ENCODE results near the gene POMGNT1. TPM values are rescaled to one million over a fixed set of nuclear protein-coding genes. Genes with fewer than 3 reads are reported as not detected.

POMGNT1 gene
- total RNA-seq, 1 donor from 2014 or later = 59.3 TPM

GRCh38 chr1:46160212-46160611, 38.0 kb downstream of the POMGNT1 start:
- H3K4me3 ChIP-seq = no peak overlapping the region
- H3K27ac ChIP-seq = no peak overlapping the region
- no peaks in the 10 kb centered on the region for H3K4me1 ChIP-seq
- H3K27me3 ChIP-seq (ENCODE audit: low read depth) = no peaks in the 10 kb centered on the region
- no peak for DNase-seq
- no peak for TF ChIP-seq CTCF (IDR thresholded peaks at IDR 0.05)
- no peaks in the 10 kb centered on the region for H3K36me3 ChIP-seq
- intact Hi-C loops (cut with DNase I) = no loop called here
- H3K9me3 ChIP-seq = no peaks in the 10 kb centered on the region
- no peak for ATAC-seq

GRCh38 chr1:46159516-46159915, 38.7 kb downstream of the POMGNT1 start:
- no peaks in the 10 kb centered on the region for H3K9me3 ChIP-seq
- no peak overlapping the region for H3K4me3 ChIP-seq
- no peak overlapping the region for H3K27ac ChIP-seq
- intact Hi-C loops (cut with DNase I) = no loop called here
- ATAC-seq = no peak
- no peaks in the 10 kb centered on the region for H3K27me3 ChIP-seq (ENCODE audit: low read depth)
- no peaks in the 10 kb centered on the region for H3K4me1 ChIP-seq
- H3K36me3 ChIP-seq = no peaks in the 10 kb centered on the region
- no peak for DNase-seq
- TF ChIP-seq CTCF (IDR thresholded peaks at IDR 0.05) = no peak

DNA sequence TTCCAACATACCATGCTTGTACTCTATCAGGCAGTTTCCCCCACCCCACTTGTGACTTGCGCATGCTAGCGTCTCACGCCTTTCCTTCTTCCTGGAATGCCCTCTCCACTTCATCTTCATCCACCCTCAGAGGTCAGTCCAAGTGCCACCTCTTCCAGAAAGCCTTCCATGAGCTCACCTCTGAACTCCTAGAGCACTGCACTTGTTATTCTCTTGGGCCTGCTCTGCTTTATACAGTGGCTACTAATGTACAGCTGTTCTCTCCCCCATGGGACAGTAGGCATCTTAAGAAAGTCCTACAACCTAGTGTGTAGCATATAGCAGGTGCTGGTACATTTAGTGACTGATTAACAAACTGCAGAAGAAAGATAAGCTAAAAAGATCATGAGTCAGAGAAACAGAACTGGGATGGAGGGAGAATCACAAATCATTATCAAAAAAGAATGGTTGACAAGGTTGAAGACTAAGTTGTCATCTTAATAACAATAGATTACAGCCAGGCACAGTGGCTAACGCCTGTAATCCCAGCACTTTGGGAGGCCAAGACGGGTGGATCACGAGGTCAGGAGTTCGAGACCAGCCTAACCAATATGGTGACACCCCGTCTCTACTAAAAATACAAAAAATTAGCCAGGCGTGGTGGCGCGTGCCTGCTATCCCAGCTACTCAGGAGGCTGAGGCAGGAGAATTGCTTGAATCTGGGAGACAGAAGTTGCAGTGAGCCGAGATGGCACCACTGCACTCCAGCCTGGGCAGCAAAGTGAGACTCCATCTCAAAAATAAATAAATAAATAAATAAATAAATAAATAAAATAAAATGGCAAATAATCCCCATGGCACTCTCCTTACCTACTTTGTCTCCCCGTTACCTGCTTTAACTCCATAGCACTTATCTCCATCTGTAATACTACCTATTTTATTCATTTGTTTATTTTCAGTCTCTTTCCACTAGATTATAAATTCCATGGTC, 39.6 kb downstream of the POMGNT1 start:
- H3K4me3 ChIP-seq = no peak overlapping the region
- DNase-seq = no peak
- intact Hi-C loops (cut with DNase I) = no loop called here
- H3K36me3 ChIP-seq = no peaks in the 10 kb centered on the region
- no peaks in the 10 kb centered on the region for H3K4me1 ChIP-seq
- TF ChIP-seq CTCF (IDR thresholded peaks at IDR 0.05) = no peak
- no peaks in the 10 kb centered on the region for H3K9me3 ChIP-seq
- ATAC-seq = no peak
- no peaks in the 10 kb centered on the region for H3K27me3 ChIP-seq (ENCODE audit: low read depth)
- no peak overlapping the region for H3K27ac ChIP-seq

- no peak for DNase-seq
- H3K4me3 ChIP-seq = no peak overlapping the region
- intact Hi-C loops (cut with DNase I) = no loop called here
- no peaks in the 10 kb centered on the region for H3K27me3 ChIP-seq (ENCODE audit: low read depth)
- TF ChIP-seq CTCF (IDR thresholded peaks at IDR 0.05) = no peak
- no peaks in the 10 kb centered on the region for H3K9me3 ChIP-seq
- ATAC-seq = no peak
- no peaks in the 10 kb centered on the region for H3K4me1 ChIP-seq
- no peak overlapping the region for H3K27ac ChIP-seq
- no peaks in the 10 kb centered on the region for H3K36me3 ChIP-seq
Measured at GRCh38 chr1:46157916-46158311, 40.3 kb downstream of the POMGNT1 start.

GRCh38 chr1:46153732-46154131, 44.5 kb downstream of the POMGNT1 start:
- no peaks in the 10 kb centered on the region for H3K27me3 ChIP-seq (ENCODE audit: low read depth)
- no peak for TF ChIP-seq CTCF (IDR thresholded peaks at IDR 0.05)
- DNase-seq (no peak), ATAC-seq (no peak)
- intact Hi-C loops (cut with DNase I) = no loop called here
- H3K36me3 ChIP-seq = no peaks in the 10 kb centered on the region
- H3K27ac ChIP-seq = no peak overlapping the region
- H3K4me1 ChIP-seq = no peaks in the 10 kb centered on the region
- H3K4me3 ChIP-seq = no peak overlapping the region
- no peaks in the 10 kb centered on the region for H3K9me3 ChIP-seq
